CD4-positive, CD25-positive, alpha-beta regulatory T cell (primary cell): ENCODE data around the gene SNX12. TPM values are rescaled to one million over a fixed set of nuclear protein-coding genes. Genes with fewer than 3 reads are reported as not detected.
A peak's percentile ranks its signal among the peaks of the same experiment; 100 is the strongest.

ENCODE experiments used
- ATAC-seq, 2 donors: fragments of 150-1000 bp; cut with Tn5 transposase; one replicate each; pipeline ENCODE4 v1.10.0; 2021; ENCODE audit warnings: low read depth in 2 of 2, moderate number of reproducible peaks in 2 of 2, moderate library complexity in 1 of 2
- DNase-seq, 3 donors: peaks; one replicate each; pipeline versions ENCODE4 v3.0.0 to v3.0.0-alpha.2; 2012 to 2022; ENCODE audit warnings: mixed read lengths in 1 of 3
- H3K27ac ChIP-seq: one replicate; pipeline ENCODE4 v1.7.0; 2013; ENCODE audit warnings: mild to moderate bottlenecking, low read length; ENCODE audit not compliant: insufficient read depth, poor library complexity, severe bottlenecking
- H3K27me3 ChIP-seq: one replicate; pipeline ENCODE4 v1.7.0; 2013; ENCODE audit warnings: low read length; ENCODE audit not compliant: control insufficient read depth, insufficient read depth
- H3K36me3 ChIP-seq: one replicate; pipeline ENCODE4 v1.7.0; 2013; ENCODE audit warnings: mild to moderate bottlenecking, low read length, moderate library complexity; ENCODE audit not compliant: control insufficient read depth, insufficient read depth
- H3K4me1 ChIP-seq: 2 replicates; pipeline ENCODE4 v1.7.0; 2013; ENCODE audit warnings: mild to moderate bottlenecking, low read length; ENCODE audit not compliant: insufficient read depth, control insufficient read depth, poor library complexity, severe bottlenecking
- H3K4me3 ChIP-seq: one replicate; pipeline ENCODE4 v1.7.0; 2013; ENCODE audit warnings: low read depth, mild to moderate bottlenecking, low read length, moderate library complexity
- H3K9me3 ChIP-seq, 2 experiments: 1 replicate in 1 of 2; 2 replicates in 1 of 2; pipeline ENCODE4 v1.7.0; 2013; ENCODE audit warnings: low read length in 2 of 2, mild to moderate bottlenecking in 1 of 2, moderate library complexity in 1 of 2; ENCODE audit not compliant: control insufficient read depth in 2 of 2
- H3K27ac Mint-ChIP-seq, 3 donors: one replicate each; pipeline ENCODE4 v1.8.0; 2020 to 2022; ENCODE audit warnings: mild to moderate bottlenecking in 3 of 3, mixed read lengths in 3 of 3, moderate library complexity in 2 of 3
- H3K27me3 Mint-ChIP-seq: one replicate; pipeline ENCODE4 v1.8.0; 2022; ENCODE audit warnings: mild to moderate bottlenecking, mixed read lengths
- H3K36me3 Mint-ChIP-seq: one replicate; pipeline ENCODE4 v1.8.0; 2020; ENCODE audit warnings: mixed read lengths
- H3K4me1 Mint-ChIP-seq, 4 donors: one replicate each; pipeline ENCODE4 v1.8.0; 2020 to 2022; ENCODE audit warnings: mixed read lengths in 4 of 4, mild to moderate bottlenecking in 1 of 4
- H3K4me3 Mint-ChIP-seq, 4 donors: one replicate each; pipeline ENCODE4 v1.8.0; 2020 to 2022; ENCODE audit warnings: mild to moderate bottlenecking in 4 of 4, mixed read lengths in 4 of 4, moderate library complexity in 3 of 4
- H3K9me3 Mint-ChIP-seq, 7 donors: one replicate each; pipeline ENCODE4 v1.8.0; 2020 to 2022; ENCODE audit warnings: mixed read lengths in 7 of 7, mild to moderate bottlenecking in 3 of 7, moderate library complexity in 2 of 7
- polyA plus RNA-seq, 4 donors: library from polyadenylated mRNA; unstranded; fragments of 300-500 nt; fragmentation: Illumina TruSeq; gene quantifications; one replicate each; pipeline ENCODE4 v1.2.3, GENCODE V29; 2021
- total RNA-seq: library from RNA; stranded (reverse); gene quantifications from one replicate; pipeline ENCODE4 v1.2.3, GENCODE V29; 2022

SNX12 gene
- total and polyA plus RNA-seq, 5 donors from 2014 or later = 4.0 to 29.5 (median 7.3) TPM

GRCh38 chrX:71082822-71083221, 14.7 kb upstream of the SNX12 start:
- Histone ChIP-seq H3K27ac (no peak overlapping the region), H3K9me3 (no peaks in the 10 kb centered on the region), H3K27me3 (no peaks in the 10 kb centered on the region), H3K36me3 (no peaks in the 10 kb centered on the region), H3K4me3 (no peak overlapping the region), H3K4me1 (peaks cover 3% of the 10 kb centered on the region)
- no peak for DNase-seq
- no peak overlapping the region for H3K27ac Mint-ChIP-seq
- H3K4me3 Mint-ChIP-seq = no peak overlapping the region
- H3K27me3 Mint-ChIP-seq = peaks cover 9% of the 10 kb centered on the region
- H3K36me3 Mint-ChIP-seq = no peaks in the 10 kb centered on the region
- peaks cover 0 to 8% (median 0%) of the 10 kb centered on the region in 4 donors for H3K4me1 Mint-ChIP-seq
- peaks cover 0 to 1% (median 0%) of the 10 kb centered on the region in 7 donors for H3K9me3 Mint-ChIP-seq
- ATAC-seq = no peak

- no peak for DNase-seq
- no peaks in the 10 kb centered on the region for H3K36me3 ChIP-seq
- peaks cover 0 to 8% (median 0%) of the 10 kb centered on the region in 4 donors for H3K4me1 Mint-ChIP-seq
- ATAC-seq = no peak
- H3K4me3 Mint-ChIP-seq = no peak overlapping the region
- H3K36me3 Mint-ChIP-seq = no peaks in the 10 kb centered on the region
- H3K4me1 ChIP-seq = peaks cover 3% of the 10 kb centered on the region
- H3K27ac Mint-ChIP-seq = no peak overlapping the region
- H3K9me3 Mint-ChIP-seq = peaks cover 0 to 1% (median 0%) of the 10 kb centered on the region in 7 donors
- no peaks in the 10 kb centered on the region for H3K9me3 ChIP-seq
- no peaks in the 10 kb centered on the region for H3K27me3 ChIP-seq
- peaks cover 9% of the 10 kb centered on the region for H3K27me3 Mint-ChIP-seq
- H3K4me3 ChIP-seq = no peak overlapping the region
- H3K27ac ChIP-seq = no peak overlapping the region
Measured at GRCh38 chrX:71082124-71082647, 14.1 kb upstream of the SNX12 start.

- Mint-ChIP-seq H3K27ac (no peak overlapping the region), H3K9me3 (peaks cover 0 to 1% (median 0%) of the 10 kb centered on the region in 7 donors), H3K4me1 (peaks cover 0 to 8% (median 0%) of the 10 kb centered on the region in 4 donors), H3K27me3 (peaks cover 9% of the 10 kb centered on the region), H3K4me3 (no peak overlapping the region), H3K36me3 (no peaks in the 10 kb centered on the region)
- Histone ChIP-seq H3K36me3 (no peaks in the 10 kb centered on the region), H3K4me1 (peaks cover 3% of the 10 kb centered on the region), H3K27me3 (no peaks in the 10 kb centered on the region), H3K27ac (no peak overlapping the region), H3K4me3 (no peak overlapping the region), H3K9me3 (no peaks in the 10 kb centered on the region)
- ATAC-seq = no peak
- DNase-seq = no peak
Measured at GRCh38 chrX:71081330-71082123, 13.4 kb upstream of the SNX12 start.

DNA sequence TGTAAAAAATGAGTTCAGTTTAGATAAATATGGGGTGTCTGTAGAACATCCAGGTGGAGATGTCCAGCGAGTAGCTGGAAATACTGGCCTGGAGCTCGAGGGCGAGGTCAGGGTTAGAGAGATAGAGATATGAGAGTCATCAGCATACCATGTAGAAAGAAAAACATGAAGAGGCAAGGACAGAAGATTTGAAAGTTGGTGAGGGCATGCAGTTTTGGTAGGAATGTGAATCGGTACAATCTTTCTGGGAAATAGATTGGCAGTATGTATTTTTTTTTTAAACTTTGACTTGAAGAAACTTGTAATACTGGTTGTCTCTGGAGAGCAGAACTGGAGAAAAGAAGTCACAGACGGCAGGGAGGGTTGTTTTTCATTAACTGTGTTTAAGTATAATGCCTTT, 2.4 kb upstream of the SNX12 start:
- no peak for ATAC-seq
- Histone ChIP-seq H3K27me3 (peaks cover 6% of the 10 kb centered on the region), H3K27ac (no peak overlapping the region), H3K36me3 (no peaks in the 10 kb centered on the region), H3K9me3 (no peaks in the 10 kb centered on the region), H3K4me3 (no peak overlapping the region), H3K4me1 (peaks cover 13% of the 10 kb centered on the region)
- peaks cover 27% of the 10 kb centered on the region for H3K27me3 Mint-ChIP-seq
- H3K36me3 Mint-ChIP-seq = no peaks in the 10 kb centered on the region
- DNase-seq = no peak
- peaks cover 0 to 4% (median 0%) of the 10 kb centered on the region in 7 donors for H3K9me3 Mint-ChIP-seq
- H3K4me3 Mint-ChIP-seq = peak overlapping the region in 1 of 4 donors; percentile 35
- peaks cover 5 to 16% (median 12%) of the 10 kb centered on the region in 4 donors for H3K4me1 Mint-ChIP-seq
- H3K27ac Mint-ChIP-seq = no peak overlapping the region

DNA sequence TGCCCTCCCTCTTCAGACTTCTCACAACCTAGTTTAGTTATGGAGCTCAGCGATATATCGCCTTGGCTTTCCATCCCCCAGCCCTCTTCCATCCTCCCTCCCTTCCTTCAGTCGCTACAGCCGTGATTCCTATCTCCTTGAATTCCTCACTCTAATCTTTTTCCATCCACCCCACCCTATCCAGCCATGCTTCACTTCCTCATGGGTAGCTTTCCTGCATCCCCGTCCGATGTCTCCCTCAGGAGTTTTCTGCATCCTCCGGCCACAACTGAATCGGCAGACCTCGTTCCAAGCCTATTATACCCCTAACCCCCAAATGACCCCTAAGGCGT, 456 bp downstream of the SNX12 start:
- no peak for DNase-seq
- peaks cover 17% of the 10 kb centered on the region for H3K27me3 Mint-ChIP-seq

GRCh38 chrX:71067089-71067488, 1.0 kb downstream of the SNX12 start:
- peaks cover 0 to 3% (median 0%) of the 10 kb centered on the region in 7 donors for H3K9me3 Mint-ChIP-seq
- H3K36me3 Mint-ChIP-seq = peaks cover 4% of the 10 kb centered on the region
- H3K27ac ChIP-seq = peak overlapping the region; percentile 88
- peaks cover 13% of the 10 kb centered on the region for H3K4me1 ChIP-seq
- H3K9me3 ChIP-seq = no peaks in the 10 kb centered on the region
- H3K27ac Mint-ChIP-seq = peak overlapping the region in 2 of 3 donors; percentile 91 to 98
- ATAC-seq (no peak), DNase-seq (no peak)
- no peaks in the 10 kb centered on the region for H3K27me3 ChIP-seq
- peaks cover 5% of the 10 kb centered on the region for H3K36me3 ChIP-seq
- H3K4me1 Mint-ChIP-seq = peaks cover 9 to 26% (median 17%) of the 10 kb centered on the region in 4 donors
- H3K27me3 Mint-ChIP-seq = peaks cover 11% of the 10 kb centered on the region
- peak overlapping the region; percentile 90 to 98 (median 94) for H3K4me3 Mint-ChIP-seq
- H3K4me3 ChIP-seq = peak overlapping the region; percentile 90

More for the DNA sequence above, 456 bp downstream of the SNX12 start:
- H3K27me3 ChIP-seq = no peaks in the 10 kb centered on the region
- H3K4me1 ChIP-seq = peaks cover 13% of the 10 kb centered on the region
- Mint-ChIP-seq H3K36me3 (peaks cover 2% of the 10 kb centered on the region), H3K4me1 (peaks cover 9 to 26% (median 17%) of the 10 kb centered on the region in 4 donors), H3K9me3 (peaks cover 0 to 3% (median 0%) of the 10 kb centered on the region in 7 donors), H3K27ac (peak overlapping the region; percentile 88 to 98 (median 91)), H3K4me3 (peak overlapping the region; percentile 90 to 98 (median 94))
- H3K9me3 ChIP-seq = no peaks in the 10 kb centered on the region
- H3K4me3 ChIP-seq = peak overlapping the region; percentile 90
- H3K27ac ChIP-seq = peak overlapping the region; percentile 88
- no peak for ATAC-seq
- H3K36me3 ChIP-seq = peaks cover 3% of the 10 kb centered on the region

- Mint-ChIP-seq H3K27me3 (no peaks in the 10 kb centered on the region), H3K4me1 (peaks cover 25 to 50% (median 36%) of the 10 kb centered on the region in 4 donors), H3K36me3 (peaks cover 4% of the 10 kb centered on the region), H3K27ac (no peak overlapping the region), H3K9me3 (no peaks in the 10 kb centered on the region), H3K4me3 (no peak overlapping the region)
- no peak overlapping the region for H3K27ac ChIP-seq
- no peak overlapping the region for H3K4me3 ChIP-seq
- DNase-seq (no peak), ATAC-seq (no peak)
- H3K36me3 ChIP-seq = peaks cover 11% of the 10 kb centered on the region
- H3K9me3 ChIP-seq = no peaks in the 10 kb centered on the region
- peaks cover 24% of the 10 kb centered on the region for H3K4me1 ChIP-seq
- H3K27me3 ChIP-seq = no peaks in the 10 kb centered on the region
Measured at GRCh38 chrX:71060127-71060526, 8.0 kb downstream of the SNX12 start.
